ENCODE measurements around the gene SHE.

The SHE gene

GRCh38 chr1:154443274-154444013 is 58.8 kb downstream of the SHE start:
- DNase-seq, result no peak

DNA sequence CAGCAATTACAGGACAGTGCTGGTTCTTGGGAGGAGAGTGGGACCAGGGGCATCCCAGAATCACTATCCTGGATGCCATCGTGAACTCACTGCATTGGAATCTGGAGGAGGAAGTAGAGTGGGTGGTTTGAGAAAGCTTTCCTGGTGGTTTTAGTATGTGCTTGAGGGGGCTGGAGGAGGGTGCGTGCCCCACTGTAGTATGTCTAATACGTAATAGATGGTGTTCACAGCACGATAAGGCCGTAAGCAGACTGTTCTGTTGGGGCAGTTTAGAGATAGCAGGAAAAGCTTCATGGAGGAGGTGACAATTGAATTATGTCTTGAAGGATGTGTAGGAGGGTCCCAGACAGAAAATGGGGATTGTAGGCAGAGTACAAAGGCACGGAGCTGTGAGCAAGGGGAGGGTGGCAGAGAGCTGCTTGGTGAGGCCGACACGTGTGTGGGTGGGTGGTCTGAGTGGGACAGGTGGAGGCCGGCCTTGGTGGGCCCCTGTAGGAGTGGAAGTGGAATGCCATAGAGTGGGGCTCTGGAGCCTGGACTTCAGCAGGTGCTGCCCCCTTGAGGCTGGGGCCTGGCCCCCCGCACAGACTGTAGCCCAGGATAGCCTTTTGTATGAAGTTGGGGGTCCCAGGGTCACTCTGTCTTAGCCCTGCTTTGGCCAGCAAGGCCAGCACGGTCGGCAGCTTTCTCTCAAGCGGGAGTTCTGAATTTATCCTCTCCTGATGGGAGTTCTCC is 60.0 kb downstream of the SHE start:
- DNase-seq, result no peak

GRCh38 chr1:154441241-154441888 is 60.8 kb downstream of the SHE start:
- DNase-seq, result no peak

DNA sequence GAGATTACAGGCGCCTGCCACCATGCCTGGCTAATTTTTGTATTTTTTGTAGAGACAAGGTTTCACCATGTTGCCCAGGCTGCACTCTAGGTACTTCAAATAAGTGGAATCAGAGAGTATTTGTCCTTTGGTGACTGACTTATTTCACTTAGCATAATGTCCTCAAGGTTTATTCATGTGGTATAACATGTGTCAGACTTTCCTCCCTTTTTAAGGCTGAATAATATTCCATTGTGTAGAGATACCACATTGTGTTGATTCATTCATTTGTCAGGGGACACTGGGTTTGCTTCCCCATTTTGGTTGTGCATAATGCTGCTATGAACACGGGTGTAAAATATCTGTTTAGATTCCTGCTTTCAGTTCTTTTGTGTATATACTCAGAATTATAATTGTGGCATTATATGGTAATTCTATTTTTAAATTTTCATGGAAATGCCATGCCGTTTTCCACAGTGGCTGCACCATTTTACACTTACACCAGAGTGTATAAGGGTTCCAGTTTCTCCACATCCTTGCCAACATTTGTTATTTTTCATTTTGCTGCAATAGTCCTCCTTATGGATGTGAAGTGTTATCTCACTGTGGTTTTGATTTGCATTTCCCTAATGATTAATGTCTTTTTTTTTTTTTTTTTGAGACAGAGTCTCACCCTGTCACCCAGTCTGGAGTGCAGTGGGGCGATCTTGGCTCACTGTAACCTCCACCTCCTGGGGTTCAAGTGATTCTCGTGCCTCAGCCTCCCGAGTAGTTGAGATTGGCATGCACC is 62.0 kb downstream of the SHE start:
- no peak for DNase-seq

DNA sequence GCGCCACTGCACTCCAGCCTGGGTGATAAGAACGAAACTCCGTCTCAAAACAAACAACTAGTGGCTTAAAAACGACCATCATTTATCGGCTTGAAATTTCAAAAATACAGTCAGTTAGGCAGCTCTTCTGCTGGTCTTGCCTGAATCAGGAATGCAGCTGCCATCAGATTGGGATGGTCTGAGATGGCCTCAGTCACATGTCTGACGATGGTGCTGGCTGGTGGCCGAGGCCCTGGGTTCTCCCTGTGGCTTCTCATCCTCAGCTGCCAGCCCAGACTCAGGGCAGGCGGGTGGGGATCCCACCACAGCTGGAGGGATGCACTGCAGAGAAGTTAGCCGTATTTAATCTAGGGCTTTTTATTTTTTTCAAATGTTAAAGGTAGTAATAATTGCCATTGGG is 65.8 kb downstream of the SHE start:
- no peak for DNase-seq

DNA sequence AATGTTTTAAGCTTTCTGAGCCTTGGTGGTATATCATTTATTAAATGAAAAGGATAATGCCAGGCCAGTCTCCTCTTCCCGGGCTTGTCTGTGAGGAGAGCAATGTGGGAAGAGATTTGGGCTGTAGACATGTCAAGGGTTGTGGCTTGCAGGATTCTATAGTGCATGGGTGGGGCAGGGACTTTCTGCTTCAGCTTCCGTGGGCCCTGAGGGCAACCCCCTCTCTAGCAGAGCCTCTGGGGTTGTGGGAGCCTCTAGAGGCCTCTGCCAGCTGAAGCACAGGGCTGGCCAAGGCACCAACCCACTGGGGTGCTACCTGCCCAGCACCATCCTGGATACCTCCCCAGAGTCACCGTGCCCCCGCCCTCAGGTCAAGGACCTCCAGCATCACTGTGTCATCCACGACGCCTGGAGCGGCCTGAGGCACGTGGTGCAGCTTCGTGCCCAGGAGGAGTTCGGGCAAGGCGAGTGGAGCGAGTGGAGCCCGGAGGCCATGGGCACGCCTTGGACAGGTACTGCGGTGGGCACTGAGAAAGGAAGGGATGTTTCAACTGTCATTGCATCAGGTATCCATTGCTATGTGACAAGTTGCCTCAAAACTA is 66.5 kb downstream of the SHE start:
- no peak for DNase-seq

- DNase-seq, result no peak
Measured at GRCh38 chr1:154434346-154435085, 67.7 kb downstream of the SHE start.

DNA sequence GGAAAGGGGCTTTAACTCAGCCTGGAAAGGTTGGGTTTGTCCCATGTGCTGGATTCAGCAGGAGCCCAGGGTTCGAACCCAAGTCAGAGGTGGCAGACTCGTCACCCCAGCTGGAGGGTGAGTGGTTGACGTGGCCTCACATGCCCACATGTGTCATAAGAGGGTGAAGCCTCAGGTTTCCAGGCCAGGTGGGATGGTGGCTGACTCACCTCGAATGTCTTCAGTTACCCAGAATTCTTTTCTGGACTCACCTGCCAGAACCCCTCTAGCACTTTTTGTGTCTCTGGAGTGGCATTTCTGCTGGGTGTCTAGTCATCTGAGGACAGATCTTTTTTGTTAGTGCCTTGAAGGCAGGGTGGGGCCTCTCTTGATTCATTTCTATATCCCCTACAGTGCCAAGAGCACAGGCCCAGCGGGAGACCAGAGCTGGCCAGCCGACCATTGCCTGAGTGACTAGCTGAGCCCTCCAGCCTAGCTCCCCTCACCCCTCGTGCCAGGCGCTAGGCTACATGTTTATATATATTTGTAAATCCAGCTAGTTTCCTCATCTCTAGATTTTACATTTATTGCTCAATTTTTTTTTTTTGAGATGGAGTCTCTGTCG is 68.9 kb downstream of the SHE start:
- peak; percentile 48 for DNase-seq

DNA sequence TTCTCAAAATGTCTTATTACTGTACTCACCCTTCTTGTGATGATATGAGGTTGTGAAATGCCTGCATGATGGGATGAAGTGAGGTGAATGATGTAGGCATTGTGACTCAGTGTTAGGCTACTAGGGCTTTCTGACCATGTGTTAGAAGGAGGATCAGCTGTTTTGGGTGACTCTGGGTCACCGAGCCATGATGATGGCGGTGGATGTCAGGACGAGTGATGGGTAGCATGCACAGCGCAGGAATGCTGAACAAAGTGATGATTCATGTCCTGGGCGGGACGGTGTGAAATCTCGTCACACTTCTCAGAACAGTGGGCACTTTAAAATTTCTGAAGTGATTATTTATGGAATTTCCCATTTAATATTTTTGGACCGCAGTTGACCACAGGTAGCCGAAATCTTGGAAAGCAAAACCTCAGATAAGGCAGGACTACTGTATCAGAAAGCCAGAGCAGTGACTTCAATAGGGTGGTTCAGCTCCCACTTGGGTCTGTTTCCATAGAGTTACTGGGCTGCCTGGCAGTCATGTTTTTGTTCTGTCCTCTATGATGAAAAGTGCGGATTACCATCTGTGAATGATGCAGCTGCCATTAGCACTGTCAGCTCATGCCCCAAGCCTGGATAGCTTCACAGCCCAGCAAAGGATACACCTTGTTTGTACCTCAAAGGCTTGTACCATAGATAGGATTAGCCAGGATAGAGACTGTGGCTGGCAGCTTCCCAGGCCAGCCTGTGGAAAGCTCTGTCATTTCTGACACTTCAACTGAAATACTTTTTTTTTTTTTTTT is 70.4 kb downstream of the SHE start:
- peak; percentile 46 for DNase-seq

DNA sequence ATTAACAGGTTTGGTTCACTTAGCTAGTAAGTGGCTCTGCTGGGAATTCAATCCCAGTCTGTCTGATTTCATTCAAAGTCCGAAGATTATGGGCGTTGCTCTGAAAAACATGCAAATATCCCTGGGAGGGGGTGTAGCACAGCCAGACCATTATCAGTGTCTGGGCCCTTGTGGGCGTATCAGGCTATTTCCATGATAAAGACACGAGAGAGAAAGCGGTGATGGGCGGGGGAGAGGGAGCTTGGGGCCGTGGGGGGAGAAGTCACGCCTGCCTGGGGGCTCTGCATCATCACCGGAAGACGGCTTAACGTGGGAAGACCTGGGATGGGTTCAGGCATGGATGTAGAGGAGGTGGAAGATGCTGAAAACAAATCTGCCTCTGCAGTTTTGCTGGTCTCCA is 71.3 kb downstream of the SHE start:
- DNase-seq, result no peak

- DNase-seq, result no peak
Measured at GRCh38 chr1:154429841-154430611, 72.2 kb downstream of the SHE start.

All from activated T-cell treated with anti-CD3 and anti-CD28 coated beads, Interleukin-2, amount 50 U/mL, for 1 hour (primary cell).